Measurements from ENCODE around the gene GTPBP3. TPM values are rescaled to one million over a fixed set of nuclear protein-coding genes. Genes with fewer than 3 reads are reported as not detected.

GTPBP3 gene
- total RNA-seq, 1 experiment from 2014 or later: 62.9 TPM

GRCh38 chr19:17327068-17327653 is 10.2 kb upstream of the GTPBP3 start:
- no peaks in the 10 kb centered on the region for H3K9me3 Mint-ChIP-seq
- Histone ChIP-seq H2BK5ac (ENCODE audit: insufficient read length, low read length) (no peak overlapping the region), H3K4me1 (ENCODE audit: insufficient read depth, low read length) (no peaks in the 10 kb centered on the region), H3K56ac (ENCODE audit: insufficient read length, low read depth, low read length) (no peak overlapping the region), H3K79me1 (ENCODE audit: insufficient read depth, low read depth, low read length, poor library complexity, severe bottlenecking) (no peaks in the 10 kb centered on the region), H2AFZ (ENCODE audit: low read length) (no peak overlapping the region), H3T11ph (ENCODE audit: low read length) (no peak overlapping the region), H4K8ac (replicated peaks; ENCODE audit: insufficient read length, low read depth, low read length) (no peak overlapping the region), H3K4ac (ENCODE audit: low read depth, low read length) (no peak overlapping the region), H3K4me2 (ENCODE audit: insufficient read depth, insufficient read length, low read length) (peak overlapping the region; percentile 37), H2BK20ac (ENCODE audit: low read depth, low read length, poor library complexity, severe bottlenecking) (no peak overlapping the region), H4K91ac (ENCODE audit: insufficient read length, low read depth, low read length) (no peak overlapping the region), H2BK120ac (ENCODE audit: low read depth, low read length, poor library complexity, severe bottlenecking) (no peak overlapping the region), H4K20me1 (ENCODE audit: control insufficient read depth, insufficient read depth, insufficient read length) (no peaks in the 10 kb centered on the region), H3K23ac (ENCODE audit: insufficient read length, low read depth, low read length) (no peak overlapping the region), H2BK15ac (ENCODE audit: low read depth, low read length) (no peak overlapping the region), H3K18ac (ENCODE audit: insufficient read length, low read depth, low read length) (no peak overlapping the region), H3K9me3 (ENCODE audit: control insufficient read depth, low read depth, low read length) (no peaks in the 10 kb centered on the region), H3K27ac (ENCODE audit: insufficient read length, low read depth, low read length) (no peak overlapping the region), H4K5ac (ENCODE audit: insufficient read length, low read depth, low read length) (no peak overlapping the region), H2BK12ac (ENCODE audit: insufficient read length, low read depth, low read length) (no peak overlapping the region), H3K14ac (ENCODE audit: insufficient read depth, low read length) (no peak overlapping the region), H2AK5ac (ENCODE audit: insufficient read length, low read length) (no peak overlapping the region), H3K27me3 (ENCODE audit: insufficient read depth, low read length) (no peaks in the 10 kb centered on the region), H3K9ac (ENCODE audit: extremely low read depth, insufficient read length, low read length) (peak overlapping the region; percentile 0), H3K79me2 (ENCODE audit: insufficient read depth, low read length) (no peaks in the 10 kb centered on the region), H3K23me2 (ENCODE audit: insufficient read length, low read depth, low read length, poor library complexity, severe bottlenecking) (peaks cover 5% of the 10 kb centered on the region)
- TF ChIP-seq, protein P1, sequence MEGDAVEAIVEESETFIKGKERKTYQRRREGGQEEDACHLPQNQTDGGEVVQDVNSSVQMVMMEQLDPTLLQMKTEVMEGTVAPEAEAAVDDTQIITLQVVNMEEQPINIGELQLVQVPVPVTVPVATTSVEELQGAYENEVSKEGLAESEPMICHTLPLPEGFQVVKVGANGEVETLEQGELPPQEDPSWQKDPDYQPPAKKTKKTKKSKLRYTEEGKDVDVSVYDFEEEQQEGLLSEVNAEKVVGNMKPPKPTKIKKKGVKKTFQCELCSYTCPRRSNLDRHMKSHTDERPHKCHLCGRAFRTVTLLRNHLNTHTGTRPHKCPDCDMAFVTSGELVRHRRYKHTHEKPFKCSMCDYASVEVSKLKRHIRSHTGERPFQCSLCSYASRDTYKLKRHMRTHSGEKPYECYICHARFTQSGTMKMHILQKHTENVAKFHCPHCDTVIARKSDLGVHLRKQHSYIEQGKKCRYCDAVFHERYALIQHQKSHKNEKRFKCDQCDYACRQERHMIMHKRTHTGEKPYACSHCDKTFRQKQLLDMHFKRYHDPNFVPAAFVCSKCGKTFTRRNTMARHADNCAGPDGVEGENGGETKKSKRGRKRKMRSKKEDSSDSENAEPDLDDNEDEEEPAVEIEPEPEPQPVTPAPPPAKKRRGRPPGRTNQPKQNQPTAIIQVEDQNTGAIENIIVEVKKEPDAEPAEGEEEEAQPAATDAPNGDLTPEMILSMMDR (conservative IDR thresholded peaks at IDR 0.05): no peak
- H3K4me3 Mint-ChIP-seq: peak overlapping the region; percentile 81 to 93
- no CpG with 5 or more reads among the region's 27 CpGs for WGBS (ENCODE audit: extremely low coverage, insufficient read length, low lambda C conversion rate)
- DNase-seq: no peak
- peak overlapping the region in 2 of 3 experiments; percentile 96 to 97; a peak in 3 of 7 replicates for H3K27ac Mint-ChIP-seq
- H3K36me3 Mint-ChIP-seq (ENCODE audit: insufficient read depth in 1 of 3, low read depth in 3 of 3): peaks cover 9 to 45% (median 34%) of the 10 kb centered on the region in 3 experiments
- H3K27me3 Mint-ChIP-seq (ENCODE audit: low read depth): peaks cover 7% of the 10 kb centered on the region
- peaks cover 6 to 25% of the 10 kb centered on the region in 2 experiments for H3K4me1 Mint-ChIP-seq

All from H9 (cell line).